Activated CD4-positive, alpha-beta T cell treated with anti-CD3 and anti-CD28 coated beads, Interleukin-2, amount 50 U/mL, for 48 hours (primary cell): ENCODE results near the gene GFOD1.
A peak's percentile ranks its signal among the peaks of the same experiment; 100 is the strongest.
"Not testable (repeated sequence)": the region's sequence is repeated elsewhere in the genome, so short reads cannot be mapped to it uniquely, and the experiment has no call there.

ENCODE experiments used
- DNase-seq, 2 experiments: peaks; one replicate each; pipeline ENCODE4 v3.0.0-alpha.2; 2020

GFOD1 gene

GRCh38 chr6:13398421-13398994 is 88.9 kb downstream of the GFOD1 start:
- no peak for DNase-seq

GRCh38 chr6:13398069-13398381 is 89.4 kb downstream of the GFOD1 start:
- DNase-seq: no peak

- no peak for DNase-seq
Measured at GRCh38 chr6:13397359-13398068, 89.9 kb downstream of the GFOD1 start.

GRCh38 chr6:13396241-13396792 is 91.1 kb downstream of the GFOD1 start:
- DNase-seq: no peak

- no peak for DNase-seq
Measured at GRCh38 chr6:13395272-13396237, 91.8 kb downstream of the GFOD1 start.

GRCh38 chr6:13392462-13392861 is 94.9 kb downstream of the GFOD1 start:
- no peak for DNase-seq

GRCh38 chr6:13391537-13391936 is 95.9 kb downstream of the GFOD1 start:
- no peak for DNase-seq

- no peak for DNase-seq
Measured at GRCh38 chr6:13390658-13391057, 96.7 kb downstream of the GFOD1 start.

GRCh38 chr6:13389237-13389636 is 98.2 kb downstream of the GFOD1 start:
- DNase-seq: not testable (repeated sequence)

- DNase-seq: not testable (repeated sequence)
Measured at GRCh38 chr6:13388769-13389168, 98.6 kb downstream of the GFOD1 start.

GRCh38 chr6:13384966-13385365 is 102.4 kb downstream of the GFOD1 start:
- DNase-seq: no peak

- DNase-seq: no peak
Measured at GRCh38 chr6:13384506-13384905, 102.9 kb downstream of the GFOD1 start.

GRCh38 chr6:13383328-13384163 is 103.9 kb downstream of the GFOD1 start:
- no peak for DNase-seq

GRCh38 chr6:13380761-13381160 is 106.6 kb downstream of the GFOD1 start:
- no peak for DNase-seq

- no peak for DNase-seq
Measured at GRCh38 chr6:13378669-13379590, 108.5 kb downstream of the GFOD1 start.

- DNase-seq: no peak
Measured at GRCh38 chr6:13377054-13377758, 110.2 kb downstream of the GFOD1 start.

- DNase-seq: peak; percentile 51 to 58
Measured at GRCh38 chr6:13375360-13375878, 112.0 kb downstream of the GFOD1 start.

GRCh38 chr6:13373919-13374318 is 113.5 kb downstream of the GFOD1 start:
- DNase-seq: no peak

GRCh38 chr6:13373488-13373886 is 113.9 kb downstream of the GFOD1 start:
- no peak for DNase-seq

GRCh38 chr6:13372688-13373487 is 114.5 kb downstream of the GFOD1 start:
- DNase-seq: no peak
